A673 (cell line): ENCODE data around the gene DNAJB6. TPM values are rescaled to one million over a fixed set of nuclear protein-coding genes. Genes with fewer than 3 reads are reported as not detected.

ENCODE experiments used
- BruUV-seq: library from RNA; stranded (reverse); fragments of 400-500 nt; replicated peaks from 2 replicates; lab custom pipeline; 2021; lab: Mats Ljungman, UMichigan
- CTCF ChIA-PET: fragments of 300-600 bp; sonication (Branson Sonifier 250); formaldehyde crosslinking; loops from one replicate; lab custom pipeline; 2022; ENCODE audit warnings: antibody characterized with exemption; lab: Charles Lee
- POLR2A ChIA-PET: fragments of 300-600 bp; sonication (Branson Sonifier 250); formaldehyde crosslinking; loops from one replicate; lab custom pipeline; 2022; ENCODE audit warnings: antibody characterized with exemption; ENCODE audit not compliant: low non-redundant PET; lab: Charles Lee
- DNase-seq: peaks from one replicate; pipeline ENCODE4 v3.0.0-alpha.2; 2015; ENCODE audit warnings: low spot score
- H3K27ac ChIP-seq: fragments of 200-600 bp; sonication (generic); 2 replicates; pipeline ENCODE4 v1.5.1; 2016; ENCODE audit warnings: mixed run types, low read depth, mild to moderate bottlenecking, mixed read lengths, antibody characterized with exemption, low read length; ENCODE audit not compliant: poor library complexity, severe bottlenecking
- H3K27me3 ChIP-seq: fragments of 200-600 bp; sonication (generic); replicated peaks from 2 replicates; pipeline ENCODE4 v1.6.1; 2017; ENCODE audit warnings: mixed run types, low read depth, mild to moderate bottlenecking, mixed read lengths, antibody characterized with exemption, low read length; ENCODE audit not compliant: insufficient read depth, poor library complexity
- H3K36me3 ChIP-seq: fragments of 200-600 bp; sonication (generic); 2 replicates; pipeline ENCODE4 v1.6.1; 2016; ENCODE audit warnings: mixed run types, mild to moderate bottlenecking, mixed read lengths, antibody characterized with exemption, low read length; ENCODE audit not compliant: insufficient read depth, poor library complexity, severe bottlenecking
- H3K4me1 ChIP-seq: fragments of 200-600 bp; sonication (generic); 2 replicates; pipeline ENCODE4 v1.6.1; 2017; ENCODE audit warnings: mixed run types, mild to moderate bottlenecking, mixed read lengths, antibody characterized with exemption, low read length; ENCODE audit not compliant: insufficient read depth, poor library complexity, severe bottlenecking
- H3K4me3 ChIP-seq: fragments of 200-600 bp; sonication (generic); 2 replicates; pipeline ENCODE4 v1.5.1; 2016; ENCODE audit warnings: low read depth, mixed run types, mild to moderate bottlenecking, mixed read lengths, low read length; ENCODE audit not compliant: poor library complexity, severe bottlenecking
- H3K9me3 ChIP-seq: fragments of 200-600 bp; sonication (generic); 2 replicates; pipeline ENCODE4 v1.6.1; 2016; ENCODE audit warnings: mixed run types, low read depth, mild to moderate bottlenecking, mixed read lengths, antibody characterized with exemption, low read length; ENCODE audit not compliant: poor library complexity, severe bottlenecking
- CTCF ChIP-seq: fragments of 300-800, 200-600 bp; sonication (generic); conservative IDR thresholded peaks from 2 replicates; pipeline ENCODE4 v1.5.1; 2017; ENCODE audit warnings: low read depth, mild to moderate bottlenecking, antibody characterized with exemption, low read length, moderate library complexity, mixed read lengths
- EZH2 ChIP-seq: fragments of 200-600 bp; sonication (generic); IDR thresholded peaks from 2 replicates; pipeline ENCODE4 v1.6.1; 2017; ENCODE audit warnings: borderline replicate concordance, low read depth, mild to moderate bottlenecking, mixed read lengths, antibody characterized with exemption, low read length; ENCODE audit not compliant: poor library complexity, severe bottlenecking
- intact Hi-C: fragments of 100-400 bp; cut with micrococcal nuclease; formaldehyde crosslinking; loops from one replicate; pipeline ENCODE4 v1.10.0; 2022; ENCODE audit not compliant: unreplicated experiment
- total RNA-seq: library from RNA; stranded (reverse); gene quantifications from 2 replicates; pipeline ENCODE4 v1.2.3, GENCODE V29; 2021

DNAJB6 gene
- total RNA-seq, 1 experiment from 2014 or later = 146 TPM

GRCh38 chr7:157432541-157432956 is 95.7 kb downstream of the DNAJB6 start:
- CTCF ChIA-PET = interaction anchor here (0.5 kb wide), 1 partner anchor 439 kb away, joined by 5 read pairs; no protein-coding TSS in a partner anchor
- POLR2A ChIA-PET = no interaction called here
- no peaks in the 10 kb centered on the region for H3K9me3 ChIP-seq
- BruUV-seq = no TSS peak
- H3K4me3 ChIP-seq = peak overlapping the region; percentile 15
- peak; percentile 87 for DNase-seq
- H3K4me1 ChIP-seq = no peaks in the 10 kb centered on the region
- no peaks in the 10 kb centered on the region for H3K36me3 ChIP-seq
- H3K27me3 ChIP-seq = peaks cover 8% of the 10 kb centered on the region
- intact Hi-C loops = loop anchor here (5.0 kb wide), 1 partner anchor 920 kb away; no protein-coding TSS in a partner anchor
- H3K27ac ChIP-seq = no peak overlapping the region
- TF ChIP-seq EZH2 = no peak
- no peak for TF ChIP-seq CTCF

DNA sequence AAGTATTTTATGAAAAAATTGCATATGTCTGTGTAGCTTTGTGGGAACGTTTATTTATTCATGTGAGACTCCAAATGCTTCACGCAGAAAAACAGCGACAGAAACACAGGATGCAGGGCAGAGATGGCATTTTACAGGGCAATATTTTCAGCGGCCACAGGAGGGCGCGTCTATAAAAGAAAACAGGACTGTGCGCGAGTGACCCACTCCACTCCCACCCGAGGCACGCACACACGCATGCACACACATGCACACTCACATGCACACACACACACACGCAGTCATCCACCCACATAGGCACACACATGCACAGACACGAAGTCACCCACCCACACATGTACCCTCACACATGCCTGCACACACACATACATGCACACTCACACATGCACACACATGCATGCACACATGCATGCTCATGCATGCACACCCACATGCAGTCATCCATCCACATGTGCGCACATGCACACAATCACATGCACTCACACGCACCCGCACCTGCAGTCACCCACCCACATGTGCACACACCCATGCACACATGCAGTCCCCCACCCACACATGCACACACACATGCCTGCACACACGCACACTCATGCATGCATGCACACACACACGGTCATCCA is 96.3 kb downstream of the DNAJB6 start:
- POLR2A ChIA-PET = no interaction called here
- peak; percentile 86 for TF ChIP-seq CTCF
- no peak for TF ChIP-seq EZH2
- Histone ChIP-seq H3K9me3 (no peaks in the 10 kb centered on the region), H3K36me3 (no peaks in the 10 kb centered on the region), H3K27me3 (peaks cover 8% of the 10 kb centered on the region), H3K4me3 (peak overlapping the region; percentile 15), H3K4me1 (no peaks in the 10 kb centered on the region), H3K27ac (no peak overlapping the region)
- peak; percentile 65 for DNase-seq
- CTCF ChIA-PET = interaction anchor here (0.5 kb wide), 1 partner anchor 439 kb away, joined by 5 read pairs; no protein-coding TSS in a partner anchor
- intact Hi-C loops = loop anchor here (5.0 kb wide), 1 partner anchor 919 kb away; no protein-coding TSS in a partner anchor
- BruUV-seq = no TSS peak

- intact Hi-C loops = loop anchor here (5.0 kb wide), 1 partner anchor 919 kb away; no protein-coding TSS in a partner anchor
- CTCF ChIA-PET = no interaction called here
- H3K27ac ChIP-seq = no peak overlapping the region
- H3K4me3 ChIP-seq = no peak overlapping the region
- no peaks in the 10 kb centered on the region for H3K4me1 ChIP-seq
- no peak for DNase-seq
- no TSS peak for BruUV-seq
- POLR2A ChIA-PET = no interaction called here
- no peaks in the 10 kb centered on the region for H3K36me3 ChIP-seq
- no peaks in the 10 kb centered on the region for H3K9me3 ChIP-seq
- H3K27me3 ChIP-seq = peaks cover 8% of the 10 kb centered on the region
- TF ChIP-seq CTCF = no peak
- TF ChIP-seq EZH2 = no peak
Measured at GRCh38 chr7:157433628-157434027, 96.8 kb downstream of the DNAJB6 start.
